ENCODE data around the gene TMEM267. TPM values are rescaled to one million over a fixed set of nuclear protein-coding genes. Genes with fewer than 3 reads are reported as not detected.

Gene TMEM267
- total and polyA plus RNA-seq, 2 experiments from 2014 or later: 6.5 to 11.2 TPM

GRCh38 chr5:43482490-43483297, 971 bp downstream of the TMEM267 start:
- Histone ChIP-seq H3K4me1 (ENCODE audit: insufficient read depth) (peaks cover 13% of the 10 kb centered on the region), H3K27me3 (ENCODE audit: insufficient read depth) (no peaks in the 10 kb centered on the region), H3K79me2 (replicated peaks; ENCODE audit: insufficient read depth) (peaks cover 18% of the 10 kb centered on the region), H3K4me3 (peak overlapping the region; percentile 73), H3K36me3 (ENCODE audit: insufficient read depth) (no peaks in the 10 kb centered on the region), H3K9me2 (ENCODE audit: insufficient read depth) (no peaks in the 10 kb centered on the region), H3F3A (replicated peaks; ENCODE audit: low read depth) (no peaks in the 10 kb centered on the region), H3K4me2 (peak overlapping the region; percentile 77), H2AFZ (peak overlapping the region; percentile 60; the same call in 1 of the 2 replicates), H4K20me1 (replicated peaks; ENCODE audit: insufficient read depth) (no peaks in the 10 kb centered on the region), H3K27ac (ENCODE audit: low read depth) (peak overlapping the region; percentile 92)
- H3K36me3 Mint-ChIP-seq (ENCODE audit: low read depth): peaks cover 2% of the 10 kb centered on the region; the same call in 1 of the 3 replicates
- H3K4me1 Mint-ChIP-seq: peaks cover 10% of the 10 kb centered on the region; the same call in 2 of the 3 replicates
- peak; percentile 27 for DNase-seq (ENCODE audit: low spot score)
- no peak for ATAC-seq
- H3K27ac Mint-ChIP-seq: peak overlapping the region; percentile 99
- H3K4me3 Mint-ChIP-seq: peak overlapping the region; percentile 92
- TF ChIP-seq ETS1 (IDR thresholded peaks at IDR 0.05): no peak
- no peak for TF ChIP-seq JUNB (IDR thresholded peaks at IDR 0.05; ENCODE audit: unreplicated experiment)
- TF ChIP-seq EZH2phosphoT487 (IDR thresholded peaks at IDR 0.05; ENCODE audit: unreplicated experiment): no peak
- no peak for TF ChIP-seq POLR2AphosphoS5 (IDR thresholded peaks at IDR 0.05; ENCODE audit: low read depth)
- TF ChIP-seq ZNF462 (CRISPR knock-in tag; IDR thresholded peaks at IDR 0.05): no peak
- TF ChIP-seq STAT1 (IDR thresholded peaks at IDR 0.05; ENCODE audit: unreplicated experiment): no peak
- no peak for TF ChIP-seq NANOG (IDR thresholded peaks at IDR 0.05; ENCODE audit: borderline replicate concordance)
- TF ChIP-seq ZNF114 (CRISPR knock-in tag; IDR thresholded peaks at IDR 0.05): no peak
- TF ChIP-seq ZNF331 (CRISPR knock-in tag; IDR thresholded peaks at IDR 0.05; ENCODE audit: low read depth): no peak
- no peak for TF ChIP-seq CTCF (conservative IDR thresholded peaks at IDR 0.05; ENCODE audit: low read depth in 2 of 2)
- TF ChIP-seq CREB1 (CRISPR knock-in tag; IDR thresholded peaks at IDR 0.05; ENCODE audit: low read depth): no peak
- no peak for TF ChIP-seq EZH2 (IDR thresholded peaks at IDR 0.05; ENCODE audit: low read depth, unreplicated experiment)
- H3K27me3 Mint-ChIP-seq (ENCODE audit: insufficient read depth, low read depth, poor library complexity): peaks cover 8% of the 10 kb centered on the region
- H3K9me3 Mint-ChIP-seq: no peaks in the 10 kb centered on the region; the same call in 2 of the 3 replicates
